ENCODE measurements around the gene NHSL1.

GRCh38 chr6:138499303-138500018 is at the start of gene NHSL1:
- no peak for TF ChIP-seq CTCF (IDR thresholded peaks at IDR 0.05)
- TF ChIP-seq POLR2A (IDR thresholded peaks at IDR 0.05) = no peak
